Endothelial cell of umbilical vein (primary cell): ENCODE results near the gene KRT32. TPM values are rescaled to one million over a fixed set of nuclear protein-coding genes. Genes with fewer than 3 reads are reported as not detected.
A peak's percentile ranks its signal among the peaks of the same experiment; 100 is the strongest.

ENCODE experiments used
- BruUV-seq: library from RNA; stranded (reverse); fragments of 400-500 nt; replicated peaks from 2 replicates; lab custom pipeline; 2021; lab: Mats Ljungman, UMichigan
- CTCF ChIA-PET: fragments of 300-600, 350-600 bp; sonication (Branson Sonifier 250); formaldehyde crosslinking; loops from one replicate; lab custom pipeline; 2021; ENCODE audit warnings: antibody characterized with exemption, inconsistent platforms; lab: Charles Lee
- POLR2A ChIA-PET: fragments of 300-600, 350-600 bp; sonication (Branson Sonifier 250); formaldehyde crosslinking; loops from one replicate; lab custom pipeline; 2021; ENCODE audit warnings: antibody characterized with exemption, inconsistent platforms; lab: Charles Lee
- DNase-seq: peaks from one replicate; pipeline ENCODE4 v3.0.0-alpha.2; 2011; ENCODE audit warnings: low read depth, low spot score
- FAIRE-seq: peaks from 2 replicates; lab custom pipeline; 2011; peaks lifted over from hg19 to GRCh38; lab: Jason Lieb, UNC
- H2AFZ ChIP-seq: 2 replicates; pipeline ENCODE4 v1.6.0; 2012; ENCODE audit warnings: low read depth, low read length, control low read depth, inconsistent platforms
- H3K27ac ChIP-seq: 2 replicates; pipeline ENCODE4 v1.5.1; 2011; ENCODE audit warnings: low read depth, mild to moderate bottlenecking, control low read depth, low read length, moderate library complexity; ENCODE audit not compliant: insufficient read depth
- H3K27me3 ChIP-seq, 2 experiments: 2 replicates each; pipeline versions ENCODE4 v1.6.0 to v1.6.1; 2011; ENCODE audit warnings: low read length in 2 of 2, mixed read lengths in 1 of 2; ENCODE audit not compliant: control insufficient read depth in 2 of 2, insufficient read depth in 2 of 2
- H3K36me3 ChIP-seq, 2 experiments: 2 replicates in 1 of 2; 3 replicates in 1 of 2; pipeline ENCODE4 v1.5.1; 2011; ENCODE audit warnings: low read length in 2 of 2, mild to moderate bottlenecking in 1 of 2, moderate library complexity in 1 of 2; ENCODE audit not compliant: control insufficient read depth in 2 of 2, insufficient read depth in 2 of 2; ENCODE audit errors: extremely low read depth in 1 of 2
- H3K4me1 ChIP-seq: 3 replicates; pipeline ENCODE4 v1.5.1; 2011; ENCODE audit warnings: mild to moderate bottlenecking, low read length; ENCODE audit not compliant: control insufficient read depth, insufficient read depth; ENCODE audit errors: extremely low read depth
- H3K4me2 ChIP-seq: 2 replicates; pipeline ENCODE4 v1.6.1; 2011; ENCODE audit warnings: low read length, control low read depth, mixed read lengths; ENCODE audit not compliant: insufficient read depth
- H3K4me3 ChIP-seq, 3 experiments: fragments of 200-600 bp in 1 of 3; sonication (generic), shearing (Covaris generic) in 1 of 3; replicated peaks in 1 of 3; 2 replicates each; pipeline ENCODE4 v1.5.1; 2011 to 2016; ENCODE audit warnings: control low read depth in 3 of 3, low read length in 3 of 3, mild to moderate bottlenecking in 2 of 3, inconsistent platforms in 1 of 3, low read depth in 1 of 3, moderate library complexity in 1 of 3; ENCODE audit not compliant: insufficient read depth in 1 of 3
- H3K79me2 ChIP-seq: 2 replicates; pipeline ENCODE4 v1.6.0; 2012; ENCODE audit warnings: low read length, inconsistent platforms; ENCODE audit not compliant: control insufficient read depth, insufficient read depth
- H3K9ac ChIP-seq: replicated peaks from 2 replicates; pipeline ENCODE3; 2011; ENCODE audit warnings: low read length, control low read depth; ENCODE audit not compliant: insufficient read depth; ENCODE audit errors: extremely low read depth
- H3K9me1 ChIP-seq: replicated peaks from 3 replicates; pipeline ENCODE4 v1.6.0; 2011; ENCODE audit warnings: mild to moderate bottlenecking, low read length; ENCODE audit not compliant: control insufficient read depth, insufficient read depth; ENCODE audit errors: extremely low read depth
- H3K9me3 ChIP-seq: replicated peaks from 2 replicates; pipeline ENCODE4 v1.5.1; 2012; ENCODE audit warnings: low read length, inconsistent platforms; ENCODE audit not compliant: control insufficient read depth, insufficient read depth
- H4K20me1 ChIP-seq: replicated peaks from 2 replicates; pipeline ENCODE3; 2011; ENCODE audit warnings: mild to moderate bottlenecking, low read length; ENCODE audit not compliant: control insufficient read depth, insufficient read depth; ENCODE audit errors: extremely low read depth
- JUN ChIP-seq: IDR thresholded peaks from 2 replicates; pipeline ENCODE4 v1.6.1; 2011; ENCODE audit warnings: borderline replicate concordance, low read depth; ENCODE audit not compliant: insufficient read length, insufficient read depth
- MAX ChIP-seq: IDR thresholded peaks from 2 replicates; pipeline ENCODE4 v1.6.1; 2011; ENCODE audit not compliant: insufficient read depth, insufficient read length
- POLR2AphosphoS5 ChIP-seq: IDR thresholded peaks from 2 replicates; pipeline ENCODE4 v1.6.1; 2012; ENCODE audit warnings: low read depth, mild to moderate bottlenecking, control low read depth, low read length, moderate library complexity; ENCODE audit not compliant: insufficient read depth
- dilution Hi-C: fragments of 300-500 bp; cut with MboI; formaldehyde crosslinking; loops from one replicate; pipeline ENCODE4 v1.15.0; 2019; ENCODE audit warnings: low sequenced_read_pairs; ENCODE audit not compliant: extremely low pct_ligation_motif_present
- intact Hi-C: fragments of 100-400 bp; cut with micrococcal nuclease; formaldehyde crosslinking; loops from one replicate; pipeline ENCODE4 v1.10.0; 2022
- polyA plus RNA-seq, 4 experiments: library from polyadenylated mRNA; depleted of rRNA in 3 of 4; stranded (reverse) in 3 of 4; unstranded in 1 of 4; fragments of >200 nt; gene quantifications; 2 replicates each; pipeline versions ENCODE4 v1.2.1 to v1.2.3, GENCODE V29; 2011 to 2012; ENCODE audit warnings: missing spikeins in 1 of 4
- total RNA-seq: library from RNA; stranded (reverse); gene quantifications from 2 replicates; pipeline ENCODE4 v1.2.3, GENCODE V29; 2021
- TF ChIP-seq, protein P1 (sequence below), 2 donors: IDR thresholded peaks; 1 replicate in 1 of 2; 2 replicates in 1 of 2; pipeline ENCODE4 v1.5.1; 2011; ENCODE audit warnings: low read length in 2 of 2, mild to moderate bottlenecking in 2 of 2, moderate library complexity in 2 of 2, control low read depth in 1 of 2, inconsistent platforms in 1 of 2, low read depth in 1 of 2; ENCODE audit not compliant: insufficient read depth in 1 of 2; ENCODE audit errors: extremely low read depth in 1 of 2

The KRT32 gene
- total and polyA plus RNA-seq, 2 donors (not counting 3 experiments of a cell fraction or from before 2014, with no cell fraction given) = not detected

- FAIRE-seq (peak; percentile 66), DNase-seq (no peak)
These were observed 31.1 kb upstream of the KRT32 start for GRCh38 chr17:41498276-41498675.

DNA sequence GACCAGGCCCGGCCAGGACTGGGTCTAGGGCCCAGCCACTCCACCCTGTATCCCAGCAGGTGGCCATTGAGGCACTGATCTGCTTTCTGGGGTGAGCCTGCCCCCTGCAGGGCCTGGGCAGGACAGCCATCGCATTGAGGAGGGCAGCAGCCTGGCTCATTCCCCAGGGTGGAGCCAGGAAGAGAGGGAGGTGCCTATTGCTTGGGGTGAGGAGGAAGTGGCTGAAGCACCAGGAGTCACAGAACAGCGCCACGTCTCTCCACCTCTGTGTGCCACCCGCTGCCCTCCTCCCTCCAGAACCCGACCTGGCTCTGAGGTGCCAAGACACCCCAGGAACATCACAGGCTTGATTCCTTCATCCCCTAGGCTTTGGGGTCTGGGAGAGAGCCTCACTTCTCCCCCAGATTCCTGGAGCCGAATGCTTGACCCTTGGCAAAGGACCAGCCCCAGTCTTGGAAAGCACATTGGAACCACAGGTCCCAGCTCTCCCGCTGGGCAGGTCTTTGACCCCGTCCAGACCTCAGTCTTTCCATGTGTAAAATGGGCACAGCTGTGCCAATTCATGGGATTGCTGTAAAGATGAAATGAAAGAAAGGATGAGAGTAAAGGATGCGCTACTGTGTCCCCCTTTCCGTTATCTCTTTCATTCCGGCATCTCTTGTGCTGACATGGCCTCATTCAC, 29.8 kb upstream of the KRT32 start:
- Histone ChIP-seq H3K27me3 (no peaks in the 10 kb centered on the region), H3K9me3 (no peaks in the 10 kb centered on the region), H3K4me3 (no peak overlapping the region), H2AFZ (peak overlapping the region; percentile 86), H3K4me2 (no peak overlapping the region), H3K79me2 (no peaks in the 10 kb centered on the region), H3K9me1 (no peaks in the 10 kb centered on the region), H3K27ac (no peak overlapping the region), H3K36me3 (no peaks in the 10 kb centered on the region), H4K20me1 (no peaks in the 10 kb centered on the region), H3K9ac (no peak overlapping the region), H3K4me1 (peaks cover 38% of the 10 kb centered on the region)
- intact Hi-C loops = loop anchor here (1.0 to 10.0 kb wide), 5 partner anchors 10 to 692 kb away; no protein-coding TSS in a partner anchor
- BruUV-seq = no TSS peak
- FAIRE-seq (peak; percentile 91), DNase-seq (peak; percentile 83)
- CTCF ChIA-PET = interaction anchor here (1.1 to 22.3 kb wide), 11 partner anchors 10 to 587 kb away, joined by 3 to 350 read pairs (median 6); partner anchors contain the start of gene KRT15
- dilution Hi-C loops = no loop called here
- no peak for TF ChIP-seq POLR2AphosphoS5
- TF ChIP-seq, protein P1, sequence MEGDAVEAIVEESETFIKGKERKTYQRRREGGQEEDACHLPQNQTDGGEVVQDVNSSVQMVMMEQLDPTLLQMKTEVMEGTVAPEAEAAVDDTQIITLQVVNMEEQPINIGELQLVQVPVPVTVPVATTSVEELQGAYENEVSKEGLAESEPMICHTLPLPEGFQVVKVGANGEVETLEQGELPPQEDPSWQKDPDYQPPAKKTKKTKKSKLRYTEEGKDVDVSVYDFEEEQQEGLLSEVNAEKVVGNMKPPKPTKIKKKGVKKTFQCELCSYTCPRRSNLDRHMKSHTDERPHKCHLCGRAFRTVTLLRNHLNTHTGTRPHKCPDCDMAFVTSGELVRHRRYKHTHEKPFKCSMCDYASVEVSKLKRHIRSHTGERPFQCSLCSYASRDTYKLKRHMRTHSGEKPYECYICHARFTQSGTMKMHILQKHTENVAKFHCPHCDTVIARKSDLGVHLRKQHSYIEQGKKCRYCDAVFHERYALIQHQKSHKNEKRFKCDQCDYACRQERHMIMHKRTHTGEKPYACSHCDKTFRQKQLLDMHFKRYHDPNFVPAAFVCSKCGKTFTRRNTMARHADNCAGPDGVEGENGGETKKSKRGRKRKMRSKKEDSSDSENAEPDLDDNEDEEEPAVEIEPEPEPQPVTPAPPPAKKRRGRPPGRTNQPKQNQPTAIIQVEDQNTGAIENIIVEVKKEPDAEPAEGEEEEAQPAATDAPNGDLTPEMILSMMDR (IDR thresholded peaks at IDR 0.05; ENCODE audit: extremely low read depth in 1 of 2, insufficient read depth in 1 of 2, low read depth in 1 of 2, low read length in 2 of 2) = peak; percentile 91 to 92
- POLR2A ChIA-PET = no interaction called here

More at GRCh38 chr17:41498276-41498675, 31.1 kb upstream of the KRT32 start:
- Histone ChIP-seq H3K27ac (no peak overlapping the region), H3K27me3 (no peaks in the 10 kb centered on the region), H3K4me2 (no peak overlapping the region), H3K4me1 (peaks cover 26% of the 10 kb centered on the region), H3K9me1 (no peaks in the 10 kb centered on the region), H3K36me3 (no peaks in the 10 kb centered on the region), H2AFZ (no peak overlapping the region), H3K9ac (no peak overlapping the region), H3K4me3 (no peak overlapping the region), H3K79me2 (no peaks in the 10 kb centered on the region), H4K20me1 (no peaks in the 10 kb centered on the region), H3K9me3 (no peaks in the 10 kb centered on the region)
- CTCF ChIA-PET = interaction anchor here (0.8 to 22.3 kb wide), 12 partner anchors 8 to 589 kb away, joined by 3 to 350 read pairs (median 6); partner anchors contain the start of gene KRT15
- no peak for TF ChIP-seq JUN
- TF ChIP-seq MAX = no peak
- dilution Hi-C loops = no loop called here
- POLR2A ChIA-PET = no interaction called here
- intact Hi-C loops = loop anchor here (10.0 kb wide), 2 partner anchors 93 to 693 kb away; no protein-coding TSS in a partner anchor
- no TSS peak for BruUV-seq
